WTC11 (cell line): ENCODE measurements around the gene INTS11. TPM values are rescaled to one million over a fixed set of nuclear protein-coding genes. Genes with fewer than 3 reads are reported as not detected.

ENCODE experiments used
- ATAC-seq: fragments of 200-7000 bp; cut with Tn5 transposase; 2 replicates; pipeline ENCODE4 v1.10.0; 2021; ENCODE audit warnings: mild to moderate bottlenecking, moderate library complexity
- CTCF ChIA-PET: fragments of 300-600 bp; sonication (Branson Sonifier 250); formaldehyde crosslinking; loops from one replicate; lab custom pipeline; 2021; ENCODE audit warnings: antibody characterized with exemption; lab: Charles Lee
- POLR2A ChIA-PET: fragments of 350-600 bp; sonication (Branson Sonifier 250); formaldehyde crosslinking; loops from one replicate; lab custom pipeline; 2021; ENCODE audit warnings: antibody characterized with exemption; lab: Charles Lee
- DNase-seq: peaks from one replicate; pipeline ENCODE4 v3.0.0; 2021; ENCODE audit warnings: low spot score
- H3K27ac Mint-ChIP-seq: 2 replicates; pipeline ENCODE4 v1.8.0; 2021; ENCODE audit warnings: mixed read lengths
- H3K27me3 Mint-ChIP-seq: 2 replicates; pipeline ENCODE4 v1.8.0; 2021; ENCODE audit warnings: low read depth, mild to moderate bottlenecking, moderate library complexity, mixed read lengths
- H3K36me3 Mint-ChIP-seq: 2 replicates; pipeline ENCODE4 v1.8.0; 2021; ENCODE audit warnings: mixed read lengths
- H3K4me1 Mint-ChIP-seq: 2 replicates; pipeline ENCODE4 v1.8.0; 2022; ENCODE audit warnings: mixed read lengths
- H3K4me3 Mint-ChIP-seq: 2 replicates; pipeline ENCODE4 v1.8.0; 2021; ENCODE audit warnings: mild to moderate bottlenecking, moderate library complexity, mixed read lengths
- H3K9me3 Mint-ChIP-seq: 2 replicates; pipeline ENCODE4 v1.8.0; 2021; ENCODE audit warnings: mixed read lengths
- GRHL2 ChIP-seq: fragments of 250-450 bp; sonication (Bioruptor Pico); IDR thresholded peaks from 2 replicates; pipeline ENCODE4 v1.8.0; 2022; ENCODE audit warnings: mild to moderate bottlenecking, moderate library complexity; ENCODE audit not compliant: insufficient replicate concordance, severe bottlenecking
- HMGA2 ChIP-seq: fragments of 250-450 bp; sonication (Bioruptor Pico); IDR thresholded peaks from 2 replicates; pipeline ENCODE4 v1.4.0; 2021; ENCODE audit warnings: mild to moderate bottlenecking, moderate library complexity
- JUN ChIP-seq: sonication (generic); formaldehyde crosslinking; IDR thresholded peaks from 2 replicates; pipeline ENCODE4 v1.8.0; 2023; ENCODE audit warnings: mild to moderate bottlenecking, missing genetic modification reagents
- NFATC4 ChIP-seq: fragments of 250-450 bp; sonication (Bioruptor Pico); IDR thresholded peaks from 2 replicates; pipeline ENCODE4 v1.9.0; 2021; ENCODE audit warnings: mild to moderate bottlenecking
- NFYB ChIP-seq: sonication (generic); formaldehyde crosslinking; conservative IDR thresholded peaks from 2 replicates; pipeline ENCODE4 v1.8.0; 2022; ENCODE audit warnings: low read depth, missing genetic modification reagents
- PRRX2 ChIP-seq: fragments of 250-450 bp; sonication (Bioruptor Pico); IDR thresholded peaks from 2 replicates; pipeline ENCODE4 v1.8.0; 2021; ENCODE audit warnings: mild to moderate bottlenecking
- RORB ChIP-seq: fragments of 250-450 bp; sonication (Bioruptor Pico); IDR thresholded peaks from 2 replicates; pipeline ENCODE4 v1.9.0; 2021; ENCODE audit warnings: mild to moderate bottlenecking
- ZNF121 ChIP-seq: sonication (generic); formaldehyde crosslinking; IDR thresholded peaks from 2 replicates; pipeline ENCODE4 v1.8.0; 2023; ENCODE audit warnings: missing genetic modification reagents
- ZNF396 ChIP-seq: fragments of 250-450 bp; sonication (Bioruptor Pico); IDR thresholded peaks from 2 replicates; pipeline ENCODE4 v1.8.0; 2021; ENCODE audit warnings: mild to moderate bottlenecking, moderate library complexity, borderline replicate concordance
- ZNF416 ChIP-seq: fragments of 250-450 bp; sonication (Bioruptor Pico); IDR thresholded peaks from 2 replicates; pipeline ENCODE4 v1.9.0; 2021; ENCODE audit warnings: mild to moderate bottlenecking, inconsistent platforms
- total RNA-seq: library from RNA; stranded (reverse); gene quantifications from 3 replicates; pipeline ENCODE4 v1.2.3, GENCODE V29; 2021
- TF ChIP-seq, protein P1 (sequence below): sonication (generic); formaldehyde crosslinking; IDR thresholded peaks from 2 replicates; pipeline ENCODE4 v1.8.0; 2023; ENCODE audit warnings: mild to moderate bottlenecking, missing genetic modification reagents
- TF ChIP-seq, protein P2 (sequence below): sonication (generic); formaldehyde crosslinking; conservative IDR thresholded peaks from 2 replicates; pipeline ENCODE4 v1.8.1; 2022; ENCODE audit warnings: mild to moderate bottlenecking, missing genetic modification reagents
- TF ChIP-seq, protein P3 (sequence below): sonication (generic); formaldehyde crosslinking; IDR thresholded peaks from 2 replicates; pipeline ENCODE4 v1.8.0; 2022; ENCODE audit warnings: mild to moderate bottlenecking, missing genetic modification reagents
- TF ChIP-seq, protein P4 (sequence below): sonication (generic); formaldehyde crosslinking; IDR thresholded peaks from 2 replicates; pipeline ENCODE4 v1.8.0; 2022; ENCODE audit warnings: missing genetic modification reagents
- TF ChIP-seq, protein P5 (sequence below): sonication (generic); formaldehyde crosslinking; IDR thresholded peaks from 2 replicates; pipeline ENCODE4 v1.8.1; 2023; ENCODE audit warnings: mild to moderate bottlenecking, missing genetic modification reagents, borderline replicate concordance
- TF ChIP-seq, protein P6 (sequence below): fragments of 250-450 bp; sonication (Bioruptor Pico); IDR thresholded peaks from 2 replicates; pipeline ENCODE4 v1.8.0; 2021; ENCODE audit warnings: mild to moderate bottlenecking
- TF ChIP-seq, protein P7 (sequence below): sonication (generic); formaldehyde crosslinking; IDR thresholded peaks from 2 replicates; pipeline ENCODE4 v1.8.1; 2023; ENCODE audit warnings: mild to moderate bottlenecking, missing genetic modification reagents
- TF ChIP-seq, protein P8 (sequence below): sonication (generic); formaldehyde crosslinking; IDR thresholded peaks from 2 replicates; pipeline ENCODE4 v1.8.0; 2022; ENCODE audit warnings: mild to moderate bottlenecking, missing genetic modification reagents

The INTS11 gene
- total RNA-seq, 1 experiment from 2014 or later = 170 TPM

DNA sequence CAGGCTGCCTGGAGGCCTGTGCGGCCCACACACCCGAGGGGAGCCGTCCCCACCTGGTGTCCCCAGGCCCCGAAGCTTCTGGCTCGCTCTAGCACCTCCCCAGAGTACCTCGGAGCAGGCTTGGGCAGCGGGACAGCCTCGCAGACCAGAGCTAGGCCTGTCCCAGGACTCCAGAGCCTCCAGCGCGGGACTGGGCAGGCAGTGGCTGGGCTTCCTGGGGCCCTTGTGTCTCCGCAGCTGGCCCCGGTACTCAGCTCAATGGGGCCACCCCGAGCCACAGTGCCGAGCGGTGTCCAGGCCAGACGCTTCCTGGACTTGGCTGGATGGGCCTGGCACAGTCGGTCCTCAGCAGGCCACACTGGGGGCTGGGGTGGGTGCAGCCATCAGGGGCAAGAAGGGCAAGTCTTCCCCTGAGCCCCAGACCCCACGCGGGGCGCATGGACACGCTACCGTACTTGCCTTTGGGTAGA lies 39.3 kb downstream of the INTS11 start:
- ChIA-PET POLR2A (no interaction called here), CTCF (interaction anchor here (0.5 to 2.1 kb wide), 3 partner anchors 11 to 28 kb away, joined by 3 to 8 read pairs (median 5); partner anchors contain the start of gene UBE2J2)
- no peaks in the 10 kb centered on the region for H3K9me3 Mint-ChIP-seq
- no peaks in the 10 kb centered on the region for H3K36me3 Mint-ChIP-seq
- no peak overlapping the region for H3K4me3 Mint-ChIP-seq
- peak; percentile 15; the same call in 1 of the 2 replicates for ATAC-seq
- TF ChIP-seq, protein P1, sequence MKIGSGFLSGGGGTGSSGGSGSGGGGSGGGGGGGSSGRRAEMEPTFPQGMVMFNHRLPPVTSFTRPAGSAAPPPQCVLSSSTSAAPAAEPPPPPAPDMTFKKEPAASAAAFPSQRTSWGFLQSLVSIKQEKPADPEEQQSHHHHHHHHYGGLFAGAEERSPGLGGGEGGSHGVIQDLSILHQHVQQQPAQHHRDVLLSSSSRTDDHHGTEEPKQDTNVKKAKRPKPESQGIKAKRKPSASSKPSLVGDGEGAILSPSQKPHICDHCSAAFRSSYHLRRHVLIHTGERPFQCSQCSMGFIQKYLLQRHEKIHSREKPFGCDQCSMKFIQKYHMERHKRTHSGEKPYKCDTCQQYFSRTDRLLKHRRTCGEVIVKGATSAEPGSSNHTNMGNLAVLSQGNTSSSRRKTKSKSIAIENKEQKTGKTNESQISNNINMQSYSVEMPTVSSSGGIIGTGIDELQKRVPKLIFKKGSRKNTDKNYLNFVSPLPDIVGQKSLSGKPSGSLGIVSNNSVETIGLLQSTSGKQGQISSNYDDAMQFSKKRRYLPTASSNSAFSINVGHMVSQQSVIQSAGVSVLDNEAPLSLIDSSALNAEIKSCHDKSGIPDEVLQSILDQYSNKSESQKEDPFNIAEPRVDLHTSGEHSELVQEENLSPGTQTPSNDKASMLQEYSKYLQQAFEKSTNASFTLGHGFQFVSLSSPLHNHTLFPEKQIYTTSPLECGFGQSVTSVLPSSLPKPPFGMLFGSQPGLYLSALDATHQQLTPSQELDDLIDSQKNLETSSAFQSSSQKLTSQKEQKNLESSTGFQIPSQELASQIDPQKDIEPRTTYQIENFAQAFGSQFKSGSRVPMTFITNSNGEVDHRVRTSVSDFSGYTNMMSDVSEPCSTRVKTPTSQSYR (CRISPR knock-in tag) = no peak
- TF ChIP-seq RORB = no peak
- no peak for TF ChIP-seq ZNF396 (CRISPR knock-in tag)
- no peak for TF ChIP-seq ZNF121 (CRISPR knock-in tag)
- TF ChIP-seq PRRX2 = no peak
- no peak for TF ChIP-seq GRHL2 (CRISPR knock-in tag)
- TF ChIP-seq, protein P2, sequence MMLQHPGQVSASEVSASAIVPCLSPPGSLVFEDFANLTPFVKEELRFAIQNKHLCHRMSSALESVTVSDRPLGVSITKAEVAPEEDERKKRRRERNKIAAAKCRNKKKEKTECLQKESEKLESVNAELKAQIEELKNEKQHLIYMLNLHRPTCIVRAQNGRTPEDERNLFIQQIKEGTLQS (CRISPR knock-in tag) = no peak
- TF ChIP-seq, protein P3, sequence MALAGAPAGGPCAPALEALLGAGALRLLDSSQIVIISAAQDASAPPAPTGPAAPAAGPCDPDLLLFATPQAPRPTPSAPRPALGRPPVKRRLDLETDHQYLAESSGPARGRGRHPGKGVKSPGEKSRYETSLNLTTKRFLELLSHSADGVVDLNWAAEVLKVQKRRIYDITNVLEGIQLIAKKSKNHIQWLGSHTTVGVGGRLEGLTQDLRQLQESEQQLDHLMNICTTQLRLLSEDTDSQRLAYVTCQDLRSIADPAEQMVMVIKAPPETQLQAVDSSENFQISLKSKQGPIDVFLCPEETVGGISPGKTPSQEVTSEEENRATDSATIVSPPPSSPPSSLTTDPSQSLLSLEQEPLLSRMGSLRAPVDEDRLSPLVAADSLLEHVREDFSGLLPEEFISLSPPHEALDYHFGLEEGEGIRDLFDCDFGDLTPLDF (CRISPR knock-in tag) = no peak
- no peak for TF ChIP-seq NFYB (CRISPR knock-in tag)
- no peak for TF ChIP-seq ZNF416 (CRISPR knock-in tag)
- no peak for TF ChIP-seq HMGA2 (CRISPR knock-in tag)
- TF ChIP-seq NFATC4 (CRISPR knock-in tag) = no peak
- TF ChIP-seq JUN (CRISPR knock-in tag) = no peak
- TF ChIP-seq, protein P4, sequence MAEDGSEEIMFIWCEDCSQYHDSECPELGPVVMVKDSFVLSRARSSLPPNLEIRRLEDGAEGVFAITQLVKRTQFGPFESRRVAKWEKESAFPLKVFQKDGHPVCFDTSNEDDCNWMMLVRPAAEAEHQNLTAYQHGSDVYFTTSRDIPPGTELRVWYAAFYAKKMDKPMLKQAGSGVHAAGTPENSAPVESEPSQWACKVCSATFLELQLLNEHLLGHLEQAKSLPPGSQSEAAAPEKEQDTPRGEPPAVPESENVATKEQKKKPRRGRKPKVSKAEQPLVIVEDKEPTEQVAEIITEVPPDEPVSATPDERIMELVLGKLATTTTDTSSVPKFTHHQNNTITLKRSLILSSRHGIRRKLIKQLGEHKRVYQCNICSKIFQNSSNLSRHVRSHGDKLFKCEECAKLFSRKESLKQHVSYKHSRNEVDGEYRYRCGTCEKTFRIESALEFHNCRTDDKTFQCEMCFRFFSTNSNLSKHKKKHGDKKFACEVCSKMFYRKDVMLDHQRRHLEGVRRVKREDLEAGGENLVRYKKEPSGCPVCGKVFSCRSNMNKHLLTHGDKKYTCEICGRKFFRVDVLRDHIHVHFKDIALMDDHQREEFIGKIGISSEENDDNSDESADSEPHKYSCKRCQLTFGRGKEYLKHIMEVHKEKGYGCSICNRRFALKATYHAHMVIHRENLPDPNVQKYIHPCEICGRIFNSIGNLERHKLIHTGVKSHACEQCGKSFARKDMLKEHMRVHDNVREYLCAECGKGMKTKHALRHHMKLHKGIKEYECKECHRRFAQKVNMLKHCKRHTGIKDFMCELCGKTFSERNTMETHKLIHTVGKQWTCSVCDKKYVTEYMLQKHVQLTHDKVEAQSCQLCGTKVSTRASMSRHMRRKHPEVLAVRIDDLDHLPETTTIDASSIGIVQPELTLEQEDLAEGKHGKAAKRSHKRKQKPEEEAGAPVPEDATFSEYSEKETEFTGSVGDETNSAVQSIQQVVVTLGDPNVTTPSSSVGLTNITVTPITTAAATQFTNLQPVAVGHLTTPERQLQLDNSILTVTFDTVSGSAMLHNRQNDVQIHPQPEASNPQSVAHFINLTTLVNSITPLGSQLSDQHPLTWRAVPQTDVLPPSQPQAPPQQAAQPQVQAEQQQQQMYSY (CRISPR knock-in tag) = no peak
- TF ChIP-seq, protein P5, sequence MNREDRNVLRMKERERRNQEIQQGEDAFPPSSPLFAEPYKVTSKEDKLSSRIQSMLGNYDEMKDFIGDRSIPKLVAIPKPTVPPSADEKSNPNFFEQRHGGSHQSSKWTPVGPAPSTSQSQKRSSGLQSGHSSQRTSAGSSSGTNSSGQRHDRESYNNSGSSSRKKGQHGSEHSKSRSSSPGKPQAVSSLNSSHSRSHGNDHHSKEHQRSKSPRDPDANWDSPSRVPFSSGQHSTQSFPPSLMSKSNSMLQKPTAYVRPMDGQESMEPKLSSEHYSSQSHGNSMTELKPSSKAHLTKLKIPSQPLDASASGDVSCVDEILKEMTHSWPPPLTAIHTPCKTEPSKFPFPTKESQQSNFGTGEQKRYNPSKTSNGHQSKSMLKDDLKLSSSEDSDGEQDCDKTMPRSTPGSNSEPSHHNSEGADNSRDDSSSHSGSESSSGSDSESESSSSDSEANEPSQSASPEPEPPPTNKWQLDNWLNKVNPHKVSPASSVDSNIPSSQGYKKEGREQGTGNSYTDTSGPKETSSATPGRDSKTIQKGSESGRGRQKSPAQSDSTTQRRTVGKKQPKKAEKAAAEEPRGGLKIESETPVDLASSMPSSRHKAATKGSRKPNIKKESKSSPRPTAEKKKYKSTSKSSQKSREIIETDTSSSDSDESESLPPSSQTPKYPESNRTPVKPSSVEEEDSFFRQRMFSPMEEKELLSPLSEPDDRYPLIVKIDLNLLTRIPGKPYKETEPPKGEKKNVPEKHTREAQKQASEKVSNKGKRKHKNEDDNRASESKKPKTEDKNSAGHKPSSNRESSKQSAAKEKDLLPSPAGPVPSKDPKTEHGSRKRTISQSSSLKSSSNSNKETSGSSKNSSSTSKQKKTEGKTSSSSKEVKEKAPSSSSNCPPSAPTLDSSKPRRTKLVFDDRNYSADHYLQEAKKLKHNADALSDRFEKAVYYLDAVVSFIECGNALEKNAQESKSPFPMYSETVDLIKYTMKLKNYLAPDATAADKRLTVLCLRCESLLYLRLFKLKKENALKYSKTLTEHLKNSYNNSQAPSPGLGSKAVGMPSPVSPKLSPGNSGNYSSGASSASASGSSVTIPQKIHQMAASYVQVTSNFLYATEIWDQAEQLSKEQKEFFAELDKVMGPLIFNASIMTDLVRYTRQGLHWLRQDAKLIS (CRISPR knock-in tag) = no peak
- TF ChIP-seq, protein P6, sequence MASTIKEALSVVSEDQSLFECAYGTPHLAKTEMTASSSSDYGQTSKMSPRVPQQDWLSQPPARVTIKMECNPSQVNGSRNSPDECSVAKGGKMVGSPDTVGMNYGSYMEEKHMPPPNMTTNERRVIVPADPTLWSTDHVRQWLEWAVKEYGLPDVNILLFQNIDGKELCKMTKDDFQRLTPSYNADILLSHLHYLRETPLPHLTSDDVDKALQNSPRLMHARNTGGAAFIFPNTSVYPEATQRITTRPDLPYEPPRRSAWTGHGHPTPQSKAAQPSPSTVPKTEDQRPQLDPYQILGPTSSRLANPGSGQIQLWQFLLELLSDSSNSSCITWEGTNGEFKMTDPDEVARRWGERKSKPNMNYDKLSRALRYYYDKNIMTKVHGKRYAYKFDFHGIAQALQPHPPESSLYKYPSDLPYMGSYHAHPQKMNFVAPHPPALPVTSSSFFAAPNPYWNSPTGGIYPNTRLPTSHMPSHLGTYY (CRISPR knock-in tag) = no peak
- TF ChIP-seq, protein P7, sequence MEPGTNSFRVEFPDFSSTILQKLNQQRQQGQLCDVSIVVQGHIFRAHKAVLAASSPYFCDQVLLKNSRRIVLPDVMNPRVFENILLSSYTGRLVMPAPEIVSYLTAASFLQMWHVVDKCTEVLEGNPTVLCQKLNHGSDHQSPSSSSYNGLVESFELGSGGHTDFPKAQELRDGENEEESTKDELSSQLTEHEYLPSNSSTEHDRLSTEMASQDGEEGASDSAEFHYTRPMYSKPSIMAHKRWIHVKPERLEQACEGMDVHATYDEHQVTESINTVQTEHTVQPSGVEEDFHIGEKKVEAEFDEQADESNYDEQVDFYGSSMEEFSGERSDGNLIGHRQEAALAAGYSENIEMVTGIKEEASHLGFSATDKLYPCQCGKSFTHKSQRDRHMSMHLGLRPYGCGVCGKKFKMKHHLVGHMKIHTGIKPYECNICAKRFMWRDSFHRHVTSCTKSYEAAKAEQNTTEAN (CRISPR knock-in tag) = no peak
- TF ChIP-seq, protein P8, sequence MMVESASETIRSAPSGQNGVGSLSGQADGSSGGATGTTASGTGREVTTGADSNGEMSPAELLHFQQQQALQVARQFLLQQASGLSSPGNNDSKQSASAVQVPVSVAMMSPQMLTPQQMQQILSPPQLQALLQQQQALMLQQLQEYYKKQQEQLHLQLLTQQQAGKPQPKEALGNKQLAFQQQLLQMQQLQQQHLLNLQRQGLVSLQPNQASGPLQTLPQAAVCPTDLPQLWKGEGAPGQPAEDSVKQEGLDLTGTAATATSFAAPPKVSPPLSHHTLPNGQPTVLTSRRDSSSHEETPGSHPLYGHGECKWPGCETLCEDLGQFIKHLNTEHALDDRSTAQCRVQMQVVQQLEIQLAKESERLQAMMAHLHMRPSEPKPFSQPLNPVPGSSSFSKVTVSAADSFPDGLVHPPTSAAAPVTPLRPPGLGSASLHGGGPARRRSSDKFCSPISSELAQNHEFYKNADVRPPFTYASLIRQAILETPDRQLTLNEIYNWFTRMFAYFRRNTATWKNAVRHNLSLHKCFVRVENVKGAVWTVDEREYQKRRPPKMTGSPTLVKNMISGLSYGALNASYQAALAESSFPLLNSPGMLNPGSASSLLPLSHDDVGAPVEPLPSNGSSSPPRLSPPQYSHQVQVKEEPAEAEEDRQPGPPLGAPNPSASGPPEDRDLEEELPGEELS (CRISPR knock-in tag) = no peak
- DNase-seq = peak; percentile 18
- no peaks in the 10 kb centered on the region for H3K27me3 Mint-ChIP-seq
- H3K27ac Mint-ChIP-seq = 0 out of 2 replicates have a peak overlapping the region, but pooled peaks have one; percentile 36
- no peaks in the 10 kb centered on the region for H3K4me1 Mint-ChIP-seq
